Tibial nerve (tissue), 3 donors: ENCODE measurements around the gene WDR31.

Source experiments
- CTCF ChIP-seq, 5 experiments: fragments of 200-600 bp in 3 of 5; fragments of 450-650 bp in 2 of 5; sonication (generic) in 3 of 5; IDR thresholded peaks; one replicate each; pipeline ENCODE4 v1.5.1; 2016 to 2019; ENCODE audit warnings: antibody characterized with exemption in 5 of 5, mild to moderate bottlenecking in 3 of 5, moderate library complexity in 2 of 5
- POLR2A ChIP-seq, 2 donors: fragments of 450-650 bp; IDR thresholded peaks; one replicate each; pipeline ENCODE4 v1.6.1; 2017; ENCODE audit warnings: antibody characterized with exemption in 2 of 2, mild to moderate bottlenecking in 2 of 2, moderate library complexity in 2 of 2

GRCh38 chr9:113341712-113342410, 1.8 kb upstream of the WDR31 start:
- TF ChIP-seq POLR2A (IDR thresholded peaks at IDR 0.05) (no peak), CTCF (IDR thresholded peaks at IDR 0.05) (no peak)
